ENCODE data around the gene C15orf62. TPM values are rescaled to one million over a fixed set of nuclear protein-coding genes. Genes with fewer than 3 reads are reported as not detected.

Gene C15orf62
- total and polyA plus RNA-seq, 7 donors: 0.28 to 1.1 (median 0.69) TPM; not detected in 3

DNA sequence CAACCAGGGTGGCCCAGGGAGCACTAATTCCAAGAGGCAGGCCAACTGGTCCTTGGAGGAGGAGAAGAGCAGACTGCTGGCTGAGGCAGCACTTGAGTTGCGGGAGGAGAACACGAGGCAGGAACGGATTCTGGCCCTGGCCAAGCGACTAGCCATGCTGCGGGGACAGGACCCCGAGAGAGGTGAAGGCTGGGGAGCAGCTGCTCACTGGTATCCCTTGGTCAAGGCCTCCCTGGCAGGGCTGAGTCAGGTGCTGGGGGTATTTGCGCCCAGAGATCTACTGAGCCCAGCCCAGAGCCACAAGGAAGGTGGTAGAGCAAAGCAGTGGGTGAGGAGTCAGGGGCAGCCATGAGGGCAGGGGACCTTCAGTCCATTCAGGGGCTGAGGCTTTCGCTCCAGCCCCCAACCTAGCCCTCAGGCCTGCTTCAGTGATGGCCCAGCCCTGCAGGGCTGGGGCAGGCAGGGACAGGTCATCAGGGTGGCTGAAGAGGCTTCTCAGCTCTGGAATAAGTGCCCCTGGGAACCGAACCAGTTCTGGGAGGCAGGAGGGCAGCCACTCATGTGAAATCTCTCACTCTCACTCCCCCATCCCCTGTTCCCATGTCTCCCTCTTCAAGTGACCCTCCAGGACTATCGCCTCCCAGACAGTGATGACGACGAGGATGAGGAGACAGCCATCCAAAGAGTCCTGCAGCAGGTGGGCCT, 43.1 kb downstream of the C15orf62 start:
- no peak overlapping the region for H3K4me3 ChIP-seq
- intact Hi-C loops (cut with DNase I): no loop called here
- no peaks in the 10 kb centered on the region for H3K27me3 ChIP-seq
- peaks cover 0 to 15% (median 8%) of the 10 kb centered on the region in 4 donors for H3K4me1 ChIP-seq
- H3K27ac ChIP-seq: no peak overlapping the region
- TF ChIP-seq POLR2A (IDR thresholded peaks at IDR 0.05) (no peak), POLR2AphosphoS5 (IDR thresholded peaks at IDR 0.05) (no peak), EP300 (IDR thresholded peaks at IDR 0.05) (no peak)
- TF ChIP-seq, protein P1, sequence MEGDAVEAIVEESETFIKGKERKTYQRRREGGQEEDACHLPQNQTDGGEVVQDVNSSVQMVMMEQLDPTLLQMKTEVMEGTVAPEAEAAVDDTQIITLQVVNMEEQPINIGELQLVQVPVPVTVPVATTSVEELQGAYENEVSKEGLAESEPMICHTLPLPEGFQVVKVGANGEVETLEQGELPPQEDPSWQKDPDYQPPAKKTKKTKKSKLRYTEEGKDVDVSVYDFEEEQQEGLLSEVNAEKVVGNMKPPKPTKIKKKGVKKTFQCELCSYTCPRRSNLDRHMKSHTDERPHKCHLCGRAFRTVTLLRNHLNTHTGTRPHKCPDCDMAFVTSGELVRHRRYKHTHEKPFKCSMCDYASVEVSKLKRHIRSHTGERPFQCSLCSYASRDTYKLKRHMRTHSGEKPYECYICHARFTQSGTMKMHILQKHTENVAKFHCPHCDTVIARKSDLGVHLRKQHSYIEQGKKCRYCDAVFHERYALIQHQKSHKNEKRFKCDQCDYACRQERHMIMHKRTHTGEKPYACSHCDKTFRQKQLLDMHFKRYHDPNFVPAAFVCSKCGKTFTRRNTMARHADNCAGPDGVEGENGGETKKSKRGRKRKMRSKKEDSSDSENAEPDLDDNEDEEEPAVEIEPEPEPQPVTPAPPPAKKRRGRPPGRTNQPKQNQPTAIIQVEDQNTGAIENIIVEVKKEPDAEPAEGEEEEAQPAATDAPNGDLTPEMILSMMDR (IDR thresholded peaks at IDR 0.05): no peak
- WGBS, 2 donors: 92 to 95% methylated on average over 12 of the region's 12 CpGs
- no peak for DNase-seq
- H3K36me3 ChIP-seq: peaks cover 0 to 33% (median 13%) of the 10 kb centered on the region in 4 donors
- no peaks in the 10 kb centered on the region for H3K9me3 ChIP-seq

DNA sequence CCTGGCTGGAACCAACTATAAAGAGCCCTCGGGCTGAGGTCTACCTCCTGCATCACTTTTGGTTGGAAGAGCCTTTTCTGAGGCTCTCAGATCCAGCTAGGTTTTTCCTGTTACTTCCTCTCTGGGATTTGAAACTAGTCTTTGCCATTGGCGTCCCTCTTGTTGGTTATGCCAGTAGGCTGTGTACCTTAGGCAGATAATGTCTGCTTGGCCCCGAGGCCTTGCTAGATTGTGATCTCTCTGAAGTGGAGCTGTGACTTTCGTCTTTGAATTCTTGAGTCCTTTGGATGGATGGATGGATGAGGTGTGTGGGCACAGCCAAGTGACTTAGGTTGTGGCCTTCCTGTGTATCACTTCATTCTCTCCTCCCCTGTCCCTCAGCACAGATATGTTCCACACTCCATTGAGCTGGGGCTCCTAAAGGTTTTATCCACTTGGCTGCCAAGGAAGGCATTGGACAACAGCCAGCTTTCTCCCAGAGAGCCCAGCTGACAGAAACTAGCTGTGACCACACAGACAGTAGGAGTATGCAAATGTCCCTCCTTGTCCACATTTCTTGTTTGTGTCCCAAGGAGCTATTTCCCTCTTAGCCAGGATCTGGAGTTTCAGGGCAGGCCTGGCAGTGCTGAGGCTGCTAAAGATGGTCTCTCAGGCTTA, 45.4 kb downstream of the C15orf62 start:
- intact Hi-C loops (cut with DNase I): no loop called here
- no peaks in the 10 kb centered on the region for H3K27me3 ChIP-seq
- no peak overlapping the region for H3K27ac ChIP-seq
- H3K4me1 ChIP-seq: no peaks in the 10 kb centered on the region
- TF ChIP-seq EP300 (IDR thresholded peaks at IDR 0.05): no peak
- TF ChIP-seq, protein P1 (IDR thresholded peaks at IDR 0.05): no peak
- TF ChIP-seq POLR2AphosphoS5 (IDR thresholded peaks at IDR 0.05): no peak
- no peak for TF ChIP-seq POLR2A (IDR thresholded peaks at IDR 0.05)
- no peak overlapping the region for H3K4me3 ChIP-seq
- no peak for DNase-seq
- no peaks in the 10 kb centered on the region for H3K9me3 ChIP-seq
- H3K36me3 ChIP-seq: peaks cover 0 to 33% (median 12%) of the 10 kb centered on the region in 4 donors
- WGBS, 2 donors: 92 to 94% methylated on average over 4 of the region's 4 CpGs

DNA sequence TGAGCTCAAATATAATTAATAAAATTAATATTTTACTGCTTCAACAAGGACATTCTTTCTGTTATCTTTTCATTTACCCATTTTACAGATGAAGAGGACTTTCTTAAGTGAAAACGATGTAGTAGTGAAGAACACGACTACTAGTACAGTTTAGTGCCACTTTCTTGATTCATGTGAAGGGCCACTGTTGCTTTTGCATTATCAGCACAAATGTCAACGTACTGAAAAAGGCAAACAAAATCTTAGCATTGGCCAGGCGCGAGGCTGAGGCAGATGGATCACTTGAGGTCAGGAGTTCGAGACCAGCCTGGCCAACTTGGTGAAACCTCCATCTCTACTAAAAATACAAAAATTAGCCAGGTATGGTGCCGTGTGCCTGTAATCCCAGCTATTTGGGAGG, 49.3 kb downstream of the C15orf62 start:
- TF ChIP-seq POLR2A (IDR thresholded peaks at IDR 0.05) (no peak), POLR2AphosphoS5 (IDR thresholded peaks at IDR 0.05) (no peak), EP300 (IDR thresholded peaks at IDR 0.05) (no peak)
- TF ChIP-seq, protein P1 (IDR thresholded peaks at IDR 0.05): no peak
- no peaks in the 10 kb centered on the region for H3K4me1 ChIP-seq
- H3K27me3 ChIP-seq: no peaks in the 10 kb centered on the region
- DNase-seq: no peak
- peaks cover 0 to 3% (median under 1%) of the 10 kb centered on the region in 4 donors for H3K36me3 ChIP-seq
- no peaks in the 10 kb centered on the region for H3K9me3 ChIP-seq
- H3K4me3 ChIP-seq: no peak overlapping the region
- intact Hi-C loops (cut with DNase I): no loop called here
- WGBS, 2 donors: 90 to 91% methylated on average over 7 of the region's 7 CpGs
- no peak overlapping the region for H3K27ac ChIP-seq

DNA sequence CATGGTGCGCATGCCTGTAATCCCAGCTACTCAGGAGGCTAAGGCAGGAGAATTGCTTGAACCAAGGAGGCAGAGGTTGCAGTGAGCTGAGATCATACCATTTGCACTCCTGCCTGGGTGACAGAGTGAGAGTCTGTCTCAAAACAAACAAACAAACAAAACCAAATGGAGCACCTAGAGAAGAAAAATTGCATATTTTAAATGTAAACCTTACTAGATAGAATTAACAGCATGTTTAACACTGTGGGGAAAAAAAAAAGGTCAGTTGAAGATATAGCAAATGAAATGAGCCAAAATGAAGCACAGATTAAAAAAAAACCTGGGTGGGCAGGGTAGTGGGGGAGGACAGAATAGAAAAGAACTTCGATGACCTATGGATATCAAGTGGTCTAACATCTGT, 51.4 kb downstream of the C15orf62 start:
- H3K9me3 ChIP-seq: no peaks in the 10 kb centered on the region
- peaks cover 0 to 5% (median 0%) of the 10 kb centered on the region in 3 donors for H3K27me3 ChIP-seq
- TF ChIP-seq EP300 (IDR thresholded peaks at IDR 0.05) (no peak), POLR2A (IDR thresholded peaks at IDR 0.05) (no peak), POLR2AphosphoS5 (IDR thresholded peaks at IDR 0.05) (no peak)
- TF ChIP-seq, protein P1 (IDR thresholded peaks at IDR 0.05): no peak
- H3K4me3 ChIP-seq: no peak overlapping the region
- no peaks in the 10 kb centered on the region for H3K4me1 ChIP-seq
- no peak overlapping the region for H3K27ac ChIP-seq
- no peak for DNase-seq
- no peaks in the 10 kb centered on the region for H3K36me3 ChIP-seq
- intact Hi-C loops (cut with DNase I): no loop called here
- WGBS, 2 donors: 94 to 96% methylated on average over 2 of the region's 2 CpGs

Small RNA genes lying within 50 kb of the gene (small RNA-seq; reads per million reads assigned to genes)
- gene SUMO2P15: 0 reads per million in 3 donors

Other genes with a start within 250 kb of the C15orf62 start
- 10 to 100 TPM; 21.4 to 55.3 (median 40.5) TPM for gene CCDC32, start 204.9 kb upstream of the C15orf62 start, total RNA-seq
- 10 to 100 TPM; 28.8 to 43.0 (median 31.0) TPM for gene CCDC32, start 204.9 kb upstream of the C15orf62 start, polyA plus RNA-seq
- gene RPUSD2, start 200.7 kb upstream of the C15orf62 start, total RNA-seq: 10 to 100 TPM in 2 of 4 donors, 1 to 10 TPM in 2; 8.3 to 13.3 (median 10.0) TPM
- gene RPUSD2, start 200.7 kb upstream of the C15orf62 start, polyA plus RNA-seq: 10 to 100 TPM in 1 of 3 donors, 1 to 10 TPM in 2; 4.6 to 10.8 (median 6.0) TPM
- gene KNL1, start 175.7 kb upstream of the C15orf62 start, total RNA-seq: under 1 TPM in 3 of 4 donors, not detected in 1; 0.36 to 0.83 (median 0.68) TPM
- gene KNL1, start 175.7 kb upstream of the C15orf62 start, polyA plus RNA-seq: 1 to 10 TPM in 1 of 3 donors, under 1 TPM in 2; under 0.01 to 5.9 (median 0.46) TPM
- gene RAD51, start 74.8 kb upstream of the C15orf62 start, total RNA-seq: 1 to 10 TPM in 2 of 4 donors, not detected in 2; 1.1 to 1.5 TPM
- gene RAD51, start 74.8 kb upstream of the C15orf62 start, polyA plus RNA-seq: 1 to 10 TPM; 4.2 to 9.8 (median 4.2) TPM
- 10 to 100 TPM; 20.8 to 26.4 (median 22.4) TPM for gene RMDN3, start 14.7 kb upstream of the C15orf62 start, total RNA-seq
- gene RMDN3, start 14.7 kb upstream of the C15orf62 start, polyA plus RNA-seq: 10 to 100 TPM in 1 of 3 donors, 1 to 10 TPM in 2; 7.9 to 32.7 (median 9.6) TPM
- 10 to 100 TPM in 3 of 4 donors, 1 to 10 TPM in 1; 2.2 to 27.8 (median 15.8) TPM for gene GCHFR, start 5.9 kb upstream of the C15orf62 start, total RNA-seq
- 10 to 100 TPM; 45.0 to 71.7 (median 54.6) TPM for gene GCHFR, start 5.9 kb upstream of the C15orf62 start, polyA plus RNA-seq
- gene ZFYVE19, start 37.1 kb downstream of the C15orf62 start, total RNA-seq: 10 to 100 TPM; 17.5 to 49.6 (median 29.9) TPM
- gene ZFYVE19, start 37.1 kb downstream of the C15orf62 start, polyA plus RNA-seq: 10 to 100 TPM; 14.4 to 32.4 (median 28.7) TPM
- gene DNAJC17, start 37.5 kb downstream of the C15orf62 start, total RNA-seq: 10 to 100 TPM in 2 of 4 donors, 1 to 10 TPM in 2; 9.1 to 25.8 (median 12.8) TPM
- 10 to 100 TPM; 46.5 to 56.4 (median 46.8) TPM for gene DNAJC17, start 37.5 kb downstream of the C15orf62 start, polyA plus RNA-seq
- gene PPP1R14D, start 58.7 kb downstream of the C15orf62 start, total RNA-seq: not detected
- 100 to 1,000 TPM; 211 to 395 (median 212) TPM for gene PPP1R14D, start 58.7 kb downstream of the C15orf62 start, polyA plus RNA-seq
- gene SPINT1, start 74.1 kb downstream of the C15orf62 start, total RNA-seq: 1 to 10 TPM; 1.1 to 3.8 (median 1.9) TPM
- 100 to 1,000 TPM in 1 of 3 donors, 10 to 100 TPM in 2; 52.5 to 146 (median 56.5) TPM for gene SPINT1, start 74.1 kb downstream of the C15orf62 start, polyA plus RNA-seq
- gene RHOV, start 104.3 kb downstream of the C15orf62 start, total RNA-seq: not detected
- gene RHOV, start 104.3 kb downstream of the C15orf62 start, polyA plus RNA-seq: 1 to 10 TPM; 4.8 to 8.1 (median 5.2) TPM
- gene VPS18, start 124.5 kb downstream of the C15orf62 start, total RNA-seq: 10 to 100 TPM; 17.4 to 19.6 (median 19.0) TPM
- gene VPS18, start 124.5 kb downstream of the C15orf62 start, polyA plus RNA-seq: 10 to 100 TPM in 1 of 3 donors, 1 to 10 TPM in 2; 4.8 to 15.1 (median 6.7) TPM
- gene DLL4, start 159.4 kb downstream of the C15orf62 start, total RNA-seq: 1 to 10 TPM; 3.5 to 5.4 (median 4.6) TPM
- 10 to 100 TPM in 1 of 3 donors, 1 to 10 TPM in 2; 1.6 to 12.2 (median 3.6) TPM for gene DLL4, start 159.4 kb downstream of the C15orf62 start, polyA plus RNA-seq
- 1 to 10 TPM in 3 of 4 donors, under 1 TPM in 1; 0.66 to 3.1 (median 2.4) TPM for gene CHAC1, start 183.5 kb downstream of the C15orf62 start, total RNA-seq
- 10 to 100 TPM in 1 of 3 donors, 1 to 10 TPM in 2; 3.0 to 31.4 (median 8.3) TPM for gene CHAC1, start 183.5 kb downstream of the C15orf62 start, polyA plus RNA-seq